Amniotic epithelial cell (primary cell): ENCODE measurements around the gene PRR33.

Experiments
- DNase-seq: peaks from one replicate; pipeline ENCODE4 v3.0.0-alpha.2; 2010; ENCODE audit warnings: low read depth

The PRR33 gene

DNA sequence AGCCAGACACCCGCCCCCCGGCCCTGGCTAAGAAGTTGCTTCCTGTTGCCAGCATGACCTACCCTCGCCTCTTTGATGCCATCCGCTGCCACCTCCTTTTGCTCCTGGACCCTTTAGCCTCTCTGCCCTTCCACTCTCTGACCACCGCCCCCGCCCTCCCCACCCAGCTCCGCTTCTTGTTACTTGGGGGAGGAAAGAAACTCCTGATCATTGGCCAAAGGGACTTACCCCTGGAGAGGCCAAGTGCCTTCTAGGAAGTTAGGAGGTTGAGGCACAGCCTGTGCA, at the start of gene PRR33:
Gene PRR33 (minus strand): TSS at position 65 of the 285 bp plus-strand sequence. CDS start 1,311 bp downstream, outside the sequence.
- no peak for DNase-seq

DNA sequence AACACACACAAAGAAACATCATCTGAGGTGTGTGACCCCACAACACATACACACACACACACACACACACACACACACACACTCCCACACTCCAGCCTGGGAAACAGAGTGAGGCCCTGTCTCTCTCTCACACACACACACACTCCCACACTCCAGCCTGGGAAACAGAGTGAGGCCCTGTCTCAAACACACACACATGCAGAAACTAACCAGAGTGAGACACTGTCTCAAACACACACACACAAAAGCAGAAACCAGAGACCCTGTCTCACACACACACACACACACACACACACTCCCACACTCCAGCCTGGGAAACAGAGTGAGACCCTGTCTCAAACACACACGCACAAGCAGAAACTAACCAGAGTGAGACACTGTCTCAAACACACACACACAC, 48.1 kb upstream of the PRR33 start:
- DNase-seq, result peak; percentile 88

DNA sequence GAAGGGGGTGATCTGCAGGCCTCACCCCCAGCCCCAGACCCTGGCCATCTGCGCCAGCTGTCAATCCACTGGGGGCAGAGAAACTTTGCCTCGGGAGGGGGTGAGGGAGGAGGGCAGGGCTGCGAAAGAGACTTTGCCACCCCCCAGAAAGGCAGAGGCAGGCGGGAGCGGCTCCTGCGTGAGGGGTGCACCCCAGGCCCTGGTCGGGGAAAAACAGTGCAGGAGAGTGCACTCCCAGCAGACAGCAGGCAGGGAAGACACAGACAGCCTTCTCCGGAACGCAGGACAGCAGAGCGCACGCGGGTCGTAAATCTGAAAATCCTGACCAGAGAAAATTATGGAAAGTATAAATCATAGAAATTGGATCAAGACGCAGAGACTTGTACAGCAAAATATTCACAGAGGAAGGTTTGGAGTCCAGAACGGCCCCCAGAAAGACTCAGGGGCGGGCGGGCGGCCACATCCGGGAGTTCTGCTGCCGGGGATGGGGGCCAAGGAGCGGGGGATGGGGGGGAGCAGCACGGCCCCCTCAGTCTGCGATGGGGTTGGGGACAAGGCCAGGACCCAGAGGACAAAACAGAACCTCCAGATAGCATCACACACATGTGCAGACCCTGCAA, 47.4 kb upstream of the PRR33 start:
- peak; percentile 11 for DNase-seq

DNA sequence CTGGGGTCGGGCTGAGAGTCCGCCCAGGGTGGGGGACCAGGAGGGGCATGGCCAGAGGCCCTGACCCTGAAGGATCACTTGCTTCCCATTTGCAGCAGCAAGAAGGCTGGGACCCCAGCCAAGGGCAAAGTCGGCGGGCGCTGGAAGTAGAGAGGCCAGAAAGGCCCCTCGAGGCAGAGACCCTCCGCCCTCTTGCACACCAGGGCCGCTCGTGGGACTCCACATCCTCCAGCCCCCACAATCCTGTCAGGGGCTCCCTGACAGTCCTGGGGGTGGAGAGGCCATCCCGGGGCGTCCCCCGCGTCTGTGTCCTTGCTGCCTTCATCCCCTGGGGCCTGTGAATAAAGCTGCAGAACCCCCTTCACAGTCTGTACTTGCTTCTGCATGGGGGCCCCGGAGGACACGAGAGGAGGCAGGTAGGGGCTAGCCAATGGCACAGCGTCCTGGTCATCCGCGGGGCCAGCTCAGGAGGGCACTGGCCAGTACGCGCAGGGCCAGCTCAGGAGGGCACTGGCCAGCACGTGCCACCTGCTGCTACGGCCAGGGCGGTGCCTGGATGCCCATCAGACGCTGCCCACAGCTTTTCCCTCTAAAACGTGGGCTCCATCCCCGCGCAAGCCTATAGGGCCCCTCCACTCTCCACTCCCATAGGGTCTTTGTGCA, 46.8 kb upstream of the PRR33 start:
- no peak for DNase-seq

DNA sequence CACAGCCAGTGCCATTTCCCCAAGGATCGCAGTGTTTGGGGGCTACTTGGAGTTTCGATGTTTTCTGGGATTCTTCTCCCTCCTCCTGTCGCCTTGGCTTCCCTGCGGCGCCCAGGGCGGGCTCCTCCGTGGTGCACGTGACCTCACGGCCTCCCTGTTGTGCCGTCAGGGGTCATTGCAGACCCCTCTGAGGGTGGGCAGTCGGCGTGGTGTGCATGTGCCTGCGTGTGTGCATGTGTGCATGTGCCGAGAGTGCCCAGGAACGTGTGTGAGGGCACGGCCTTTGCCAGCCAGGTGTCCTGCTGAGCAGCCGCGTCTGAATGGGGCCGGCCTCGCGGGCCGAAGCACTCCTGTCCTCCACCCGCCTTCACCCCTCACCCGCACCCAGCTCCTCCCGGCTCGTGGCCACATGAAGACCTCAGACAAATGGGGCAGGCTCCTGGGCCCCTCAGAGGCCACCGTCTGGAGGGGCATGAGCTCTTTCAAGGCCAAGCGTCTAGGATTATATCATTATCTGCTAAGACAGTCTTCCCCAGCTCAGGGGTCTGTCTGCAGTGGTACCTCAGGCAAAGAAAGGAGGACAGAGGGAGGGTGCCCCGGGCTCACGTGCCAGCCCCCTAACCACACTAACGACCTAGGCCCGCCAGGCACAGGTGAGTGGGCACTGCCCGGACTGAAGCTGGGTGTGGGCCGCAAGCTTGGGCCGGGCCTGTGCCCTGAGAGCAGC, 46.1 kb upstream of the PRR33 start:
- peak; percentile 14 for DNase-seq

DNA sequence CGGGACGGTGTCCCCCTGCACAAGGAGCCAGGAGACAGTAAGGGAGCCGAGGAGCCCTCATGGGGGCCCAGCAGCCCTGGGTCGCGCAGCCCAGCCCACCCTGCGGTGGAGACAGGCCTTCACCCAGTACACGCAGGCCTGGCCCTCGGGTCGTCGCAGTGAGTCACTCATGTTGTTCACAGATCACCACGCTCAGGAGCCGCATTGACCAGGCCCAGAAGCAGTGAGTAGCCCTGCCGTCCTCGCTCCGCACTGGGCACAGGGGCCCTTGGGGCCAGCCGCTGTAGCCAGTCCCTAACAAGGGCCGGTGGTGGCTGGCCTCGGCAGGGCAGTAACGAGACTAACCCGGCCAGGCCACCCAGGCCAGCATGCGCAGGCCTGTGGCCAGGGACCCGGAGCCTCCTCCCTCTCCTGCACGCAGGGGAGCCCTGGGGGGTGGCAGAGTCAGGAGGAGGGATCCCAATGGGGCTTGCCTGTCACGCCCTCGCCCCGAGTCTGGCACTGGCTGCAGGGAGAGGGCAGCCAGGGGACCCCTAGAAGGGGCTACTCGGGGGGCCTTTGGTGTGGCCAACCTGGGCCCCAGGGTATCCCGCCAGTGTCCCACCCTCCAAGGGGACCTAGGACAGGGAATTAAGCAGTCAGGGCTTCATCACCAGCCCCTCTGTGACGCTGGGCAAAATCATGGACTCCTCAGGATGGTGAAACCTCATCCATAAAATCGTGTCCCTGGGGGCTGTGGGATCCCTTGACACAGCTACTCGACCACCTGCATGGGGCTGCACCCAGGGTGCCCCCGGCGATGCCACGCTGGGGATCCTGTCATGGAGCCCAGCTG, 45.3 kb upstream of the PRR33 start:
- DNase-seq, result no peak

DNA sequence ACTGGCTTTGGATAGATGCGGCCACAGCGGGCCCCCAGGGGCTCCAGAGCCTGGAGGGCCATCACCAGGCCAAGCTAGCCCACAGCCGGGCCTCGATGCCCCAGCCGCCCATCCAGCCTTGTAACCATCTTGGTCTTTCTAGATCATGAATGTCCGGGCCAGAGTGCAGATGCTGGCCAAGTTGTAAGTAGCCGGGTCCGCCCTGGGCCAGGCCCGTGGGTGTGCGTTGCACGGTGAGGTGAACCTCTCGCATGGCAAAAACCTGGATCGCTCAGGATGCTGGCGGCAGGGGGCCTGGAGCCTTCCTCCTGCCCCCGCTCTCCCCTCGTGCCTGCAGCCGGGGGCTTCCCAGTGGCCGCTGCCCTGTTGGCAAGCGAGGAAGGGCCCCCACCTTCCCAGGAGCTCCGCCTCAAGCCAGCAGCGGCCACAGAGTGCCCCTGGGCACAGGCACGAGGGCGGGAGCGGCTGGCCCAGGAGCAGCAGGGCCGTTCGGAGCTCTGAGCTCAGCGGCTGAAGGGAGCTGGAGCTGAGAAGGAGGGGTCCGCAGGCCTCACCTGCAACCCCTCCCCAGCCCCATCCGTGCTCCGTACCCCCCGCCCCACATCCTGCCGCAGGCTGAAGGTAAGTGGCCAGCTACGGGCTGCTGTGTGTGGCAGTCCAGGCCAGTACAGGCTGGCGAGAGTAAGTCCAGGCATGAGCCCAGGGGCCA, 44.5 kb upstream of the PRR33 start:
- no peak for DNase-seq

DNA sequence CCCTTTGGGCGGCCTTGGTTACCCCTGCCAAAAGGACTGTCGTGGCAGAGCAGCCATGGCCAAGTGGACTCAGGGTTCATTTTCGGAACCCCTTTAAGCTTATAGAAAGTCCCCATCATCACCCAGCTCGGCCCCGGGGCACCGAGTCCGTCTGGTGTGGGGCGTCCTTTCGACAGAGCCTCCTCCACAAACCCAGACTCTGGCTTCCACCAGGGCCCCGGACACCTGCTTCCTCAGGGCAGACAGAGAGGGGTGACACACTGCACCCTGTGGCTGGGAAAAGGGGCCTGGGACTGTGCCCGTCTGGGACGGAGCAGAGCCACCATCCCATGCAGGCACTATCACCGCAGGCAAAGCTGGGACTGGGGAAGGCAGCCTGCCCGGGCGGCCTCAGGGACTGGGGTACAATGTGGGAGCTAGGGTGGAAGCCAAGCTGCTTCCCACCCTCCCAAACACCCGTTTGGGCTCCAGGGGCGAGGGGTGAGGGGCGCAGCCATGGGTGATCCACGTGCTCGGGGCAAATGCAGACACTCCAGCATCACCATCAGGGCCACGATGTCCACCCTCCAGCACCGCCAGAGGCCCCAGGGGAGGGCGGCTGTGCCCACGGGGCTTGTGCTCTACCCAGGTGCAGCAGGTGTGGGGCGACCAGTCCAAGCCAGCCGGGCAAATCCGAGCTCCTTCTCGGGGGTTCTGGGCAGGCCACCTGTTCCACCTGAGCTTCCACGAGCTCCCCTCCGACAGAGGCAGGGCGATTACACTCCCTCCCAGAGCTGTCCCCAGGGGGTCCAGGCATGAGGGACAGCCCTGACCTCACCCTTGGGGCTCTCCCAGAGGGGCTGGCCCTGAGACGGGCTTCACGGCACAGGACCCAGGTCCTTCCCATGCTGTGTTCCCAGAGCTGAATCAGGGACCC, 43.7 kb upstream of the PRR33 start:
- DNase-seq, result no peak

DNA sequence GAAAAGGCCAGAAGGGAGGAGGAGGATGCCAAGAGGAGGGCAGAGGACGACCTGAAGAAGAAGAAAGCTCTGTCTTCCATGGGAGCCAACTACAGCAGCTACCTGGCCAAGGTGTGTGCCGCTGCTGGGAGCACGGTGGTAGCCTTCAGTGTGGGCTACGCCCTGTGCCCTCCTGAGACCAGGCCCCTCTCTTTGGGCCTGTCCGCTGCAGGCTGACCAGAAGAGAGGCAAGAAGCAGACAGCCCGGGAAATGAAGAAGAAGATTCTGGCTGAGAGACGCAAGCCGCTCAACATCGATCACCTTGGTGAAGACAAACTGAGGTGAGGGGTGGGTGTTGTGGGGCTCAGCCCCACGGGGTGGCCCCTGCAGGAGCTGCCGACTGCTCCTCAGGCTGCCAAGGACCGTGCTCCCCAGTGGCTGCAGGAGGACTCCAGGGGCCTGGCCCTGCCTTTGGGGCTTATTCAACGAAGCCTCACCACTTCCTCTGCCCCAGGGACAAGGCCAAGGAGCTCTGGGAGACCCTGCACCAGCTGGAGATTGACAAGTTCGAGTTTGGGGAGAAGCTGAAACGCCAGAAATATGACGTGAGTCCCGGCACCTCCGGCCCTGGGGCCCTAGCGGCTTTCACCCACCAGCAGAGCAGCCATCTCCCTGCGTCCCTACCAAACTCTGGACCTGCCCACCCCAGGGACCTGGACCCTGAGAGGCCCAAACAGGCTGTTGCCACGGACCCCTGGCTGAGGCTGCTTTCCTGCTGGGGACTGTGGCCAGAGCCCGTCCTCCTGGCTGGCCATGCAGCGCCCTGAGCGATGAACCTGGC, 42.9 kb upstream of the PRR33 start:
- DNase-seq, result no peak

DNA sequence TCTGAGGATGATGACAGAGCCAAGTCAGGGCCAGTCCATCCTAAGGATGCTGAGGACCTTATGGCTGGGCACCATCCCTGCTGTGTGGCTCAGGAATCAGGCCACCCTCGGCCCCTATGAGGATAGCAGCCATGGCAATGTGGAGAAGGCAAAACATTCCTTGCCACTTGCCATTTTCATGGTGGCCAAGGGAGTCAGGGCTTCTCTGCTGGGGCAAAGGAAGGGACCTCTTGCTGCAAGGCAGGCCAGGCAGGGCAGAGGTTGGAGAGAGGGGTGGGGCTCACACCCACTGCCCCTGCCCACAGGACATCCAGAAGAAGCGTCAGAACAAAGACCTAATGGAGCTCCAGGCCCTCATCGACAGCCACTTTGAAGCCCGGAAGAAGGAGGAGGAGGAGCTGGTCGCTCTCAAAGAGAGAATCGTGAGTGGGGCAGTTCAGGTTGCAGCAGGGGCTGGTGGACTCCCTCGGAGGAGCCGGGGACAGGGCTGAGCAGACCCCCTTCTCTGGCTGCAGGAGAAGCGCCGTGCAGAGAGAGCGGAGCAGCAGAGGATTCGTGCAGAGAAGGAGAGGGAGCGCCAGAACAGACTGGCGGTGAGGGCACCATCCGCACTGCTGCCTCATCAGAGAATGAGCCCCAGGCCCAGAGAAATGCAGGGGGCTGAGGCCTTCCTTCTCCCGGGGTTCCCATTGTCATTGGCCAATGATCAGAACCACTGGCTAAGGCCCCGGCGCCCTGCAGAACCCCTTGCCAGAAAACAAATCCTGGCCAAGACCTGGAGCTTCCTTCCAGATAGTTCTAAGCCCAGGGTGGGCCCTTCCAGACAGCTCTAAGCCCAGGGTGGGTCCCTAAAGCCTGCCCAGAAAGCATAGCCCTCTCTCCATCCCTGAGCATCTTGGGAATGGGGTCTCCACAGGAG, 42.0 kb upstream of the PRR33 start:
- DNase-seq, result no peak

DNA sequence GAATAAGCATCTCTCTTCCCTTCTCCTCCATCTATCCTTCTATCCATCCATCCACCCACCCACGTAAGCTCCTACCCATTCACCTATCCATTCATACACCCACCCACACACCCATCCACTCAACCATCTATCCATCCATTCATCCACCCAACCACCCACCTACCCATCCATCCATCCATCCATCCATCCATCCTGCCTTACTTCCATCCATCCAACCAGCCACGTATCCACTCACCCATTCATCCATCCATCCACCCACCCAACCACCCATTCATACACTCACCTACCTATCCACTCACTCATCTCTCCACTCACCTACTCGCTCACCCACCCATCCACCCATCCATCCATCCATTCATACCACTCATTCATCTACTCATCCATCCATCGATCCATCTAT, 41.0 kb upstream of the PRR33 start:
- no peak for DNase-seq

DNA sequence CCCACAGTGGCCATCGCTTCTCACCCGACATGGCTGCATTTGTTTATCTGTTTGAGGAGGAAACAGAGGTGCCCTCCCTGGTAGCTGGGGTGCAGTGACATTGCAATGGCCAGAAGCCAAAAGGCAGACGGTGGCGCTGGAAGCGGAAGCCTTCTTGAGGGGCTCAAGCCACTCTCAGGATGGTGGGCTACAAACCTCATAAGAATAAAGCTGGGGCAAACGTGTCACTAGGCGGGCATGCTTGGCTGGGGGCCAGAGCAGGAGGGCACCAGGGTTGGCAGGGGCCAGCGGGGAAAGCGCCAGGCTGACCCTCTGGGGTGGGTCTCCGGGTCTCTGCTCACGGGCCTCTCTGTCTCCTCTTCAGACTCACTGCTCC, 40.4 kb upstream of the PRR33 start:
- no peak for DNase-seq

DNA sequence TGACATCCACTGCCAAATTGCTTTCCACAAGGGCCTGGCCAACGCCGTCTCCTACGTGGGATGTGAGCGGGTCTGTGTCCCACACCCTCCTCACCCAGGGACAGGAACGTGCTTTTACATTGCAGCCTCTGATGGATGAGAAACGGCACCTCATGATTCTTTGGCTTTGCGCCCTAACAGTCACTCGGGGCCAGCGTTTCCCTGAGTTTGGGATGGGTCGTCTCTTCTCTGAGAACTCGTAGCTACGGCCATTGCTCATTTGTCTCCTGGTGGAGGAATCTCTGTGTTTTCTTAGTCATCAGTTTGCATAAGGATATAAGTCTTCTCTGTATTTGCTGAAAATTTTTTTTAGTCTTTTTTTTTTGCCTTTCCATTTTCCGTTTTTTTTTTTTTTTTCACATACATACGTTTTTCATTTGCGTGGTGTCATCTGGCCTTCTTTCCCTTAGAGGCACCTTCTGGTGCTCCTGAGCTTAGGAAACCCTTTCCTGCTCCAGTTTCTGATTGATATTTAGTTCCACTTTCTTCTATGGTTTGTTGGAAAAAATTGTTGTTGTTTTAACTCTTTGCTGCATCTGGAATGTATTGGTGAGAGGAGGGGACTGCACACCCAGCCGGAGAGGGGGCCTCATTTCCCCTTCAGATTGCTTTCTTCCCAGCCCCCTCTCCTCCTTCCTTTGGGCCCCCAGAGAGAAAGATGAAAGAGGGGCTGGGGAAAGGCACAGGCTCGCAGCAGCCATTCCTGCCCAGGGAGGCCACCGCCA, 39.8 kb upstream of the PRR33 start:
- peak; percentile 59 for DNase-seq

DNA sequence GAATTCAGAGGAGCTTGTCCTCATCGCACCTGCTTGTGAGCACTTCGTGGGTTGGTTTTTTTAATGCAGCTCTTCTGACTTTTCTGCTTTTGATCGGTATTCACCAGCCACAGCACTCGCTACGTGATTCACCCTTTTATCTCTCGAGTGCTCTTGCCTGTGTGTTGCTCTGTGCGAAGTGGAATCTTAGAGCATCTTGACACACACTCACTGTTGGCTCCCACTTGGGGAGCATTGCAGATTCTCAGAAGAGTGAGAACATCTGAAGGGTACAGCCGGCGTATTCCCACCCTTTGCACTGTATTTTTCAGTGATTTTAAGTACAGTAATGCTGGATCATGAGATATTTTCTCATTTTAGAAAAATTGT, 38.8 kb upstream of the PRR33 start:
- DNase-seq, result peak; percentile 86

DNA sequence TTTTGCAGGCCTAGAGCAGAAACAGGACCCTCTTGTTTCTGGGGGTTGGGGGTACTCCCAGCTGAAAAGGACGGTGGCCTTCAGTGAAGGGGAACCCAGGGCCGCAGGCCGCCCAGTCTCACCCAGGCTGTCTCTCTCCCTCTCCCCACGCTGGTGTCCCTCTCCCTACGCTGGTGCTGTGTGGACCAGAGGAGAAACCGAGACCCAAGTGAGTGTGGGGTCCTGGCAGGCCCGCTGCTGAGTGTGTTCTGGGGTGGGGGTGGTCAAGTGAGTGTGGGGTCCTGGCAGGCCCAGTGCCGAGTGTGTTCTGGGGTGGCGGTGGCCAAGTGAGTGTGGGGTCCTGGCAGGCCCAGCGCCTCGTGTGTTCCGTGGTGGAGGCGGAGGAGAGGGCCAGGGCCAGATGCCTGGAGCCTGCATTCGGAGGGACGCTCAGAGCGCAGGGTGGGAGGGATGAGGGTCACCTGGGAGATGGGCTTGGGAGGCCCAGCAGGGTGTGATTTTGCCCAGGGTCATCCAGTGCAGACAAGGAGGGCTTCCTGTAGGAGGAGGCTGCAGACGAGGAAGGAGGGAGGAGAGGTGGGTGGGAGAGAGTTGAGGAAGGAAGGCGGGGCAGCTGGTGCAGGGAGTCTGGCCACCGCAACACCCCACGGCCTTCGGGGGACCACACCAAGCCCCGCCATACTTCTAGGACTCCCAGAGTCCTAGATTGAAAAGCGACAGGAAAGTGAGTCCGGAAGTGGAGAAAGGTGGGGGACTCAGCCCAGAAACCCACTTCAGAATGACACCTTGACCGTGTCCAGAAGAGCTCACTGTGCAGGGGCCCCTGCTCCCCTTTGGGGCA, 38.1 kb upstream of the PRR33 start:
- DNase-seq, result no peak

DNA sequence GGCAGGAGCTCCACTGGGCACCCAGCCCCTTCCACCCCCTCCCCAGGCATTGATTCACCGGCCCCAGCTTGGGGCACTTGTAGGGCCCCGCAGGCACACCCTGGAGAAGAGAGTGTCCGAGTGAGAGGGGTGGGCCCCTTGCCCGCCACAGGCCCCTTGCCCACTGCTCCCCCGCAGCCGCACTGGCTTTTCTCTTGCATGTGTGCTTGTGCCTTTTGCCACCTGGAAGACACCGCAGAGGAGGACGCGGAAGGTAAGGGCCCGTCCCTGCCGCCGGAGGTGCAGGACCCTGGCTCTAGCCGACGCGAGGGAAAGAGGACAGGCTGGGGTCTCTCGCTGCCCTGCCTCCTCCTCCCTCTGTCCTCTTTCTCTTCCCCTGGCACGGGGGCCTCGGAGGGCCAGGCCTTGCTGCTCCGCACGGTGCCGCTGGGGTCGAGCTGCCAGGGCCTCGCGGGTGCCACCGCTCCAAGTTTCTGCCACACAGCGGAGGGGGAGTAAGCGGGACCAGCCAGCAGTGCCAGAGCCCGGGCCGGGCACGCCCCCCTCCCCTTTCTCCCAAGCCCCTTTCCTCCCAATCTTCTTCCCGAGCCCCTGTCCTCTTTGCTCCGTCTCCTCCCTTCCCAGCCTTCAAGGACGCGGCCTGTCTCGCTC, 37.3 kb upstream of the PRR33 start:
- DNase-seq, result no peak

DNA sequence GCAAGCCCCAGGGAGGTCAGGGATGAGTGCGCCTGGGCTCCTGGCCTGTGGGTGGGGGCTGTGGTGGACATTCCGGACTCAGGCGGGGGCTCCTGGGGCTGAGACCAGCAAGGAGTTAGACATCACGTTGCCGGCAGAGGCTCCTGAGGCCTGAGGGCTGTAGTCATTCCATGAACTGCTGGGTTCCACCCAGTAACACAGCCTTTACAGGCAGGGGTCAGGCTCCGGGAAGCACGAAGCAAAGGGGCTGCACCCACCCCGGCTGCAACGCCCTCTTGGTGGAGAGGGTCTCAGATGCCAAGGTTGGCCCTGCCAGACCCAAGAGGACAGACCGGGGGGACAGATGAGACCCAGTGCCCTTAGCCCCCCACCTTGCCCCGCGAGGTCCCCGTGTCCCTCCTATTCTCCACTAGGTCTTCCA, 36.8 kb upstream of the PRR33 start:
- no peak for DNase-seq
